Measurements from ENCODE around the gene LAPTM5.

The LAPTM5 gene

GRCh38 chr1:30741239-30741894, 16.2 kb downstream of the LAPTM5 start:
- no peak overlapping the region for H4K8ac ChIP-seq (ENCODE audit: low read depth, low read length)
- H3K79me1 ChIP-seq (ENCODE audit: low read length): no peaks in the 10 kb centered on the region
- H2BK12ac ChIP-seq (ENCODE audit: low read length): no peak overlapping the region

GRCh38 chr1:30740251-30741238, 17.0 kb downstream of the LAPTM5 start:
- no CpG with 5 or more reads among the region's 15 CpGs for WGBS (ENCODE audit: extremely low coverage, insufficient coverage, insufficient read length)
- H2BK5ac ChIP-seq (ENCODE audit: low read depth, low read length, poor library complexity): no peak overlapping the region
- H3K4me2 ChIP-seq (ENCODE audit: low read length): no peak overlapping the region
- H3K4me3 ChIP-seq (ENCODE audit: low read depth, low read length): peak overlapping the region; percentile 25
- no peak overlapping the region for H2AK5ac ChIP-seq (ENCODE audit: low read length)
- H3K18ac ChIP-seq (ENCODE audit: low read length): no peak overlapping the region
- no peaks in the 10 kb centered on the region for H3K36me3 ChIP-seq (ENCODE audit: control insufficient read depth in 1 of 2, insufficient read depth in 2 of 2, low read length in 2 of 2)
- no peak for DNase-seq
- H3K9ac ChIP-seq (ENCODE audit: low read length): no peak overlapping the region
- H3K4me1 ChIP-seq (ENCODE audit: control insufficient read depth in 1 of 2, insufficient read depth in 2 of 2, low read length in 2 of 2): no peaks in the 10 kb centered on the region
- H4K12ac ChIP-seq (ENCODE audit: low read depth, low read length): no peak overlapping the region
- no peak overlapping the region for H4K8ac ChIP-seq (ENCODE audit: low read depth, low read length)
- H4K91ac ChIP-seq (ENCODE audit: low read depth, low read length): no peak overlapping the region
- no peak overlapping the region for H2BK120ac ChIP-seq (ENCODE audit: insufficient read depth, low read length, poor library complexity)
- H3K27me3 ChIP-seq (ENCODE audit: insufficient read depth, low read length): peaks cover 3% of the 10 kb centered on the region
- H3K79me1 ChIP-seq (ENCODE audit: low read length): no peaks in the 10 kb centered on the region
- no peak overlapping the region for H3K27ac ChIP-seq (ENCODE audit: low read depth, low read length)
- no peak overlapping the region for H2BK12ac ChIP-seq (ENCODE audit: low read length)
- peaks cover 2% of the 10 kb centered on the region for H3K9me3 ChIP-seq (ENCODE audit: insufficient read depth, low read depth, low read length)
- no peak overlapping the region for H2AFZ ChIP-seq (ENCODE audit: insufficient read depth, low read length, poor library complexity)
- H3K79me2 ChIP-seq (ENCODE audit: control insufficient read depth, insufficient read depth, low read length, poor library complexity): no peaks in the 10 kb centered on the region
- H3K14ac ChIP-seq (ENCODE audit: low read length): no peak overlapping the region
- H3K23ac ChIP-seq (ENCODE audit: low read length): no peak overlapping the region
- no peak overlapping the region for H3K4ac ChIP-seq (ENCODE audit: low read depth, low read length)

More at GRCh38 chr1:30741239-30741894, 16.2 kb downstream of the LAPTM5 start:
- no peak overlapping the region for H3K14ac ChIP-seq (ENCODE audit: low read length)
- H3K9me3 ChIP-seq (ENCODE audit: insufficient read depth, low read depth, low read length): peaks cover 2% of the 10 kb centered on the region
- peak in 1 of 2 donors; percentile 17 for DNase-seq
- H3K4me1 ChIP-seq (ENCODE audit: control insufficient read depth in 1 of 2, insufficient read depth in 2 of 2, low read length in 2 of 2): no peaks in the 10 kb centered on the region
- no peaks in the 10 kb centered on the region for H3K36me3 ChIP-seq (ENCODE audit: control insufficient read depth in 1 of 2, insufficient read depth in 2 of 2, low read length in 2 of 2)
- H3K23ac ChIP-seq (ENCODE audit: low read length): no peak overlapping the region
- no CpG with 5 or more reads among the region's 12 CpGs for WGBS (ENCODE audit: extremely low coverage, insufficient coverage, insufficient read length)
- no peak overlapping the region for H4K12ac ChIP-seq (ENCODE audit: low read depth, low read length)
- H3K79me2 ChIP-seq (ENCODE audit: control insufficient read depth, insufficient read depth, low read length, poor library complexity): no peaks in the 10 kb centered on the region
- no peak overlapping the region for H4K91ac ChIP-seq (ENCODE audit: low read depth, low read length)
- H2AK5ac ChIP-seq (ENCODE audit: low read length): no peak overlapping the region
- no peak overlapping the region for H3K4me3 ChIP-seq (ENCODE audit: low read depth, low read length)
- no peak overlapping the region for H2AFZ ChIP-seq (ENCODE audit: insufficient read depth, low read length, poor library complexity)
- H3K27ac ChIP-seq (ENCODE audit: low read depth, low read length): no peak overlapping the region
- no peak overlapping the region for H3K4ac ChIP-seq (ENCODE audit: low read depth, low read length)
- no peak overlapping the region for H3K18ac ChIP-seq (ENCODE audit: low read length)
- no peak overlapping the region for H2BK120ac ChIP-seq (ENCODE audit: insufficient read depth, low read length, poor library complexity)
- H2BK5ac ChIP-seq (ENCODE audit: low read depth, low read length, poor library complexity): no peak overlapping the region
- no peak overlapping the region for H3K9ac ChIP-seq (ENCODE audit: low read length)
- peaks cover 3% of the 10 kb centered on the region for H3K27me3 ChIP-seq (ENCODE audit: insufficient read depth, low read length)
- H3K4me2 ChIP-seq (ENCODE audit: low read length): no peak overlapping the region

DNA sequence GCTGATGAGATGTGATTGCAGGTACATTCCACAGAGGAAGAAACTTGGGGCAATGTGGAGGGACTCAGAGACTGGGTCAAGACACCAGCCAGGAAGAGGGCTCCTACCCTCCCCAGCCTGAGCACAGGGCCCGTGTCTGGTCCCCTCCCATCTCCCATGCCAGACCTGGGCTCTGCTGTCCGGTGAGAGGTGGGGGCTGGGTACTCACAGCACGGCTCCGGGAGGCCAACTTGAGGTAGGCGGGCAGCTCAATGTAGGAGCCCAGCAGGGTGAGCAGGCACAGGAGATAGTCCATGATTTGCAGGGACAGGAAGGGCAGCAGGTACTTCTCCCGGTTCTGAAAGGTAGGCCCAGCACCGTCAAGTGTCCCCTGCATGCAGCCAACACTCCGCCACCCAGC, 18.0 kb downstream of the LAPTM5 start:
- Histone ChIP-seq H3K79me2 (ENCODE audit: control insufficient read depth, insufficient read depth, low read length, poor library complexity) (no peaks in the 10 kb centered on the region), H4K91ac (ENCODE audit: low read depth, low read length) (no peak overlapping the region), H2BK12ac (ENCODE audit: low read length) (no peak overlapping the region), H3K18ac (ENCODE audit: low read length) (no peak overlapping the region), H3K4me3 (ENCODE audit: low read depth, low read length) (no peak overlapping the region), H4K8ac (ENCODE audit: low read depth, low read length) (no peak overlapping the region), H3K9me3 (ENCODE audit: insufficient read depth, low read depth, low read length) (peaks cover 2% of the 10 kb centered on the region), H2AK5ac (ENCODE audit: low read length) (no peak overlapping the region), H2BK120ac (ENCODE audit: insufficient read depth, low read length, poor library complexity) (no peak overlapping the region), H3K9ac (ENCODE audit: low read length) (no peak overlapping the region), H3K27ac (ENCODE audit: low read depth, low read length) (no peak overlapping the region), H3K4me2 (ENCODE audit: low read length) (no peak overlapping the region), H2AFZ (ENCODE audit: insufficient read depth, low read length, poor library complexity) (no peak overlapping the region), H3K27me3 (ENCODE audit: insufficient read depth, low read length) (peaks cover 3% of the 10 kb centered on the region), H3K36me3 (ENCODE audit: control insufficient read depth in 1 of 2, insufficient read depth in 2 of 2, low read length in 2 of 2) (no peaks in the 10 kb centered on the region), H4K12ac (ENCODE audit: low read depth, low read length) (no peak overlapping the region), H3K14ac (ENCODE audit: low read length) (no peak overlapping the region), H2BK5ac (ENCODE audit: low read depth, low read length, poor library complexity) (no peak overlapping the region), H3K4ac (ENCODE audit: low read depth, low read length) (no peak overlapping the region), H3K79me1 (ENCODE audit: low read length) (no peaks in the 10 kb centered on the region), H3K4me1 (ENCODE audit: control insufficient read depth in 1 of 2, insufficient read depth in 2 of 2, low read length in 2 of 2) (no peaks in the 10 kb centered on the region), H3K23ac (ENCODE audit: low read length) (no peak overlapping the region)
- DNase-seq: no peak
- WGBS (ENCODE audit: extremely low coverage, insufficient coverage, insufficient read length): no CpG with 5 or more reads among the region's 8 CpGs

GRCh38 chr1:30738715-30739559, 18.6 kb downstream of the LAPTM5 start:
- Histone ChIP-seq H3K27me3 (ENCODE audit: insufficient read depth, low read length) (peaks cover 3% of the 10 kb centered on the region), H3K27ac (ENCODE audit: low read depth, low read length) (no peak overlapping the region), H3K36me3 (ENCODE audit: control insufficient read depth in 1 of 2, insufficient read depth in 2 of 2, low read length in 2 of 2) (no peaks in the 10 kb centered on the region), H3K79me1 (ENCODE audit: low read length) (no peaks in the 10 kb centered on the region), H3K14ac (ENCODE audit: low read length) (no peak overlapping the region), H2BK12ac (ENCODE audit: low read length) (no peak overlapping the region), H2BK5ac (ENCODE audit: low read depth, low read length, poor library complexity) (no peak overlapping the region), H3K9ac (ENCODE audit: low read length) (no peak overlapping the region), H3K4ac (ENCODE audit: low read depth, low read length) (no peak overlapping the region), H3K79me2 (ENCODE audit: control insufficient read depth, insufficient read depth, low read length, poor library complexity) (no peaks in the 10 kb centered on the region), H2AK5ac (ENCODE audit: low read length) (no peak overlapping the region), H3K18ac (ENCODE audit: low read length) (no peak overlapping the region), H4K91ac (ENCODE audit: low read depth, low read length) (no peak overlapping the region), H4K12ac (ENCODE audit: low read depth, low read length) (no peak overlapping the region), H3K23ac (ENCODE audit: low read length) (no peak overlapping the region), H2BK120ac (ENCODE audit: insufficient read depth, low read length, poor library complexity) (no peak overlapping the region), H3K4me3 (ENCODE audit: low read depth, low read length) (no peak overlapping the region), H4K8ac (ENCODE audit: low read depth, low read length) (no peak overlapping the region), H3K9me3 (ENCODE audit: insufficient read depth, low read depth, low read length) (peaks cover 2% of the 10 kb centered on the region), H3K4me2 (ENCODE audit: low read length) (no peak overlapping the region), H3K4me1 (ENCODE audit: control insufficient read depth in 1 of 2, insufficient read depth in 2 of 2, low read length in 2 of 2) (no peaks in the 10 kb centered on the region), H2AFZ (ENCODE audit: insufficient read depth, low read length, poor library complexity) (no peak overlapping the region)
- DNase-seq: no peak
- WGBS (ENCODE audit: extremely low coverage, insufficient coverage, insufficient read length): no CpG with 5 or more reads among the region's 10 CpGs
